ENCODE data around the gene GAS6.
"Not testable (repeated sequence)": the region's sequence is repeated elsewhere in the genome, so short reads cannot be mapped to it uniquely, and the experiment has no call there.

Gene GAS6

DNA sequence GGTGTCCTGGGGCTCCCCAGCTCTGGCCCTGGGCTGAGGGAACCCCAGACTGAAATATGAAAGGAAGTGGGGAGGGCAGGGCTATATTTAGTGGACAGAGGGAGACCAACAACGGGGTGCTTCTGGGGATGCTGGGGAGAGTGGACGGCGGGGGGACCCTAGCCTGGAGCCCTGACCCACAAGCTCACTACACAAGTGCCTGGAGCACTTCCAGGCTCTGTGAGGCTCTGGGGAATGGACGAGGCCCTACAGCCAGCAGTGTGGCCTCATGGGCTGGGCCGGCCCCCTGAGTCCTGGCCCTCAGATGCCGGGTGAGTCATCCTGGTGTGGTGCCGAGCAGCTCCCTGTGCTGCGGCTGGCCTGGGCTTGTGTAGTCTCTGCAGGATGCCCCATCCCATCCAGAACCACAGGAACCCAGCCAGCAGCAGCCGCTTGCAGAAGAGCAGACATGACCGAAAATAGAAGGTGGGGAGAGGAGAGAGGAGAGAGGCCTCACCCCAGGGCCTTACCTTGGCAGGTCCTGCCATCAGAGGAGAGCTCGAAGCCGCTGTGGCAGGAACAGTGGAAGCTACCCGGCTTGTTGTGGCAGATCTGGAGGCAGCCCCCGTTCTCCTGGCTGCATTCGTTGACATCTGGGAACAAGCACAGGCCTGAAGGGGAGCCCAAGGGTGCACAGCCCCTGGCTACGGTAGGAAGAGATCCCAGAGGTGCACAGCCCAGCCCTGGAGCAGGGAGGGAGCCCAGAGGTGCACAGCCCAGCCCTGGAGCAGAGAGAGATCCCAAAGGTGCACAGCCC lies 26.1 kb downstream of the GAS6 start:
- no peak for DNase-seq (ENCODE audit: low read depth in 2 of 2)

DNA sequence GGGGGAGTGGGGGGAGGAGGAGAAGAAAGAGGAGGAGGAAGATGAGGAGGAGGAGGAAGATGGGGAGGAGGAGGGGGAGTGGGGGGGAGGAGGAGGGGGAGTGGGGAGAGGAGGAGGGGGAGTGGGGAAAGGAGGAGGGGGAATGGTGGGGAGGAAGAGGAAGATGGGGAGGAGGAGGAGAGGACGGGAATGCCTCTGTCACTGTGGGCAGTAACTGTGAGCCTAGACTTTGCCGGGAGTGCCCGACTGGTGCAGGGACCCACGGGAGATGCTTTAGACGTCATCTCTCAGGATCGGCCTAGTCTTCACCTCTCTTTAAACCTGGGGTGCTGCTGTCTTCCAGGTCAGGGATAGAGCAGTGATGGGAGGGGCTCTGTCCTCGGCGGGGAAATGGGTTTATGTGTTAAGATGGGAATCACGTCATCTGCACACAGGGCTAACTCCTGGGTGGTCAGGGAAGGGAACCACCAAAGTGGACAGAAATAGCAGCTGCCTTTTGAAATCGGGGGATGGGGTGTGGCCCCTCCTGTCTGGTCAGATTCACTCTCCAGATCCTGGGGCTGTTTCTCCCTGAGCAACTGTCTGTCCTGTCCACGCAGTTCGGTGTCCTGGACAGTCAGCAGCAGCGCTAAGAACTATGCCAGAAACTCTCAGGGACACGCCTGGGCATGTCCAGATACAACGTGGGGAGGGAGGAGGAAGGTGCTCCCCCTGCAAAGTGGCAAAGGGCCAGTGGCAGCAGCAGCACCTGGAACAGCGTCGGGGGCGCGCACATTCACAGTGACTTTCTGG lies 26.9 kb downstream of the GAS6 start:
- DNase-seq (ENCODE audit: low read depth in 2 of 2), result no peak

DNA sequence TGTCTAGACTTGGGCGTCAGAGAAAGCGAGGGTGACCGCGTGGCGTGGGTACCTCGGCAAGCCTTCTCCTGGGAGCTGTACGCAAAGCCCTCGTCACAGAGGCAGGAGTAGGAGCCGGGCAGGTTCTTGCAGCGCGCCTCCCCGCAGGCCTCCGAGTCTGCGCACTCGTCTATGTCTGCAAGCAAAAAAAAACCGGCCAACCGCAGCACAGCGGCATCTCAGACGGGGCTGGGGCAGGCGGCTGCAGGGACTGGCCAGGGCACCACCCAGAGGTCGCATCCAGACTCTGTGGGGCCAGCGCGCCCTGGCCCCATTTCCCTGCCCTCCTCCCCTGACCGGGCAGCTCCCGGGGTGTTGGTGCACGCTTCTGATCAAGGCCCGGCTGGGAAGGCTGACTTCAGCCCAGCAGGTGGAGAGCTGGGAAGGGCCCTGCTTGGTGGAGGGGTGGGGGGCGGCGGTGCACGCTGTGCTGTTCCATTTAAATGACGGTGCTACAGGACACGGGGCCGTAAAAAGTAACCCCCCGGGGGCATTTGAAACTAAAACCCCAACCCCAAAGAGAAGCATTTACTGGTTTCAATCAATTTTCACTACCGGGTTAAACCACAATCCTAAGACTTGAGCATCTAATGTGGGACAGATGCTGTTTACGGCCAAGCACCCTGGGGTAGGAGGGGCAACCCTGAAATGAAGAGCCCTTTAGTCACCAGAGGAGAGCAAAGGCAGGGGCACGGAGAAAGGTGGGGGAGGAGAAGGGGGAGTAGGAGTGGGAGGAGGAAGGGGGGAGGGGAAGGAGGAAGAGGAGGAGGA lies 28.2 kb downstream of the GAS6 start:
- DNase-seq (ENCODE audit: low read depth in 2 of 2), result no peak

DNA sequence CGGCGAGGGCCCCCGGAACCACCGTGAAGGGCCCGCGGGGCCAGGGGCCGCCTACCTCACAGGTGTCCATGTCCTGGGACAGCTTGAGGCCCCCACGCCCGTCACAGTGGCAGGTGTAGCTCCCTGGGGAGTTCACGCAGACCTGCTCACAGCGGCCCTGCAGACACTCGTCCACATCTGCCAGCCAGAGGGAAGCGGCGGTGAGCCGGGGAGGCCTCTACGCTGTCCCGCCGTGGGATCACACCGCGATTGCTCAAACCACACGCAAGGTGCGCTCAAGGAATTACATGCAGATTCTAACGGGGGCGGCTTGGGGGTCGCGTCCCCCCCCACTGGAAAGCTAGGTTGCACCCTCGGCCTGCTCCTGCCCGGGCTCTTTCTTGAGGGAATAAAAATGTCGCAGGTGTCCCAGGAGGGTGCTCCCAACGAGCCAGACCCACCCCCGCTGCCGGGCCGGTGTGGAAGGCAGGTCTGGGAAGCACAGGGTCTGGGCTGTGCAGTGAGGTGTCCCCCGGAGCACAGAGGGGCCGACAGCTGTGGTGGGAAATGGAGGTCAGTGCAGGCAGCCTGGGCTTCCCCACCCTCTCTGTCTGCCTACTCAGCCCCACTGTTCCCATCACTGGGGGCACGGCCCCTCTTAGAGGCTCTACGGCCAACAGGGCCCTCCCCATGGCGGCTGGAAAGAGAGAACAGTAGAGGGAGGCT lies 29.2 kb downstream of the GAS6 start:
- DNase-seq (ENCODE audit: low read depth in 2 of 2), result no peak

DNA sequence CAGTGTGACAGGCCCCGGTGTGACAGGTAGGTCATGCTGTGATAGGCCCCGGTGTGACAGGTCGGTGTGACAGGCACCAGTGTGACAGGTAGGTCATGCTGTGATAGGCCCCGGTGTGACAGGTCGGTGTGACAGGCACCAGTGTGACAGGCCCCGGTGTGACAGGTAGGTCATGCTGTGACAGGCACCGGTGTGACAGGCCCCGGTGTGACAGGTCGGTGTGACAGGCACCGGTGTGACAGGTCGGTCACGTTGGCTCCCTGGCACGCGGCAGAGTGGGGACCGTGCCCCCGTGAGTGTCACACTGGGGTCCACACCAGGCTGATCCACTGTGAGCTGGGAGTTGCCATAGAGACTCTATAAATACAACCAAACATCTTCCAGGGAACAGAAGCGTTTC lies 29.9 kb downstream of the GAS6 start:
- not testable (repeated sequence) for DNase-seq (ENCODE audit: low read depth in 2 of 2)

DNA sequence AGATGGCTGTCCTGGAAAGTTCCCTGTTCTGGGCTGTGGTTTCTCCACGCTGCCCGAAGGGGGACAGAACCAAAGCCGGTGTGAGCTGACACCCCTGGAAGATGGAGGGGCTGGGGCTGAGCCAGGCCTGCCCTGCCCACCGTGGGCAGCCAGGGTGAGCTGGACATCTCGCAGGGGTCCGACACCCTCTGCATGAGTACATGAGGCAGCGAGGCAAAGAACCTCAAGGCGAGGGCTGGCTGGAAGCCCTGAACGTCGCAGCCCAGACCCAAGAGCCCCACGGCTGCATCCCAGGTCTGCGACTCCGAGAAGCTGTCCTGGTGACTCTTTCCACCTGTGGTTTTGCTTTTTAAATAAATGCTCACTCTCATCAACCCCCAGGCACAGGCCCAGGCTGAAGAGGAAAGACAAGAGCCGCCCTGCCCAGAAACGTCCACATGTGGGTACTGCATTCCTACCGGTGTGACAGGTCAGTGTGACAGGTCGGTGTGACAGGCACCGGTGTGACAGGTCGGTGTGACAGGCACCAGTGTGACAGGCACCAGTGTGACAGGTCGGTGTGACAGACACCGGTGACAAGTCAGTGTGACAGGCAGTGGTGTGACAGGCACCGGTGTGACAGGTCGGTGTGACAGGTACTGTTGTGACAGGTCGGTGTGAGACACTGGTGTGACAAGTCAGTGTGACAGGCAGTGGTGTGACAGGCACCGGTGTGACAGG lies 30.6 kb downstream of the GAS6 start:
- no peak for DNase-seq (ENCODE audit: low read depth in 2 of 2)

DNA sequence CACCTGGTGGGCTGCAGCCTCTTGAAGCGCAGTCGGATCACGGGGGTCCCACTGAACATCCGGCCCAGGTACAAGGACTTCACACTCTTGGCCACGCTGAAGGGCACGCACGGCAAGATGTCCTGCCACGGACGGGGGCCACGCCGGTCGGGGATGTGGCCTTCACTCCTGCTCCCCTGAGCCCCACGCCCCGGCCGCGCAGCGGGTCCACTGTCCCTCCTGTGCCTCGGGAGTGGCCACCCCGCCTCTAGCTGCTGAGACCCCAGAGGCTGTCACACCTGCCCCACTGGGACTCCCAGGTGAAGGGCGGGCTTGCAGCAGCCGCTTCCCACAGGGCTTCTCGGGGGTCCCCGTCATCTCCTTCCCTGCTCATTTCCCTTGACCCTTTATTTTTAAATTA lies 31.2 kb downstream of the GAS6 start:
- no peak for DNase-seq (ENCODE audit: low read depth in 2 of 2)

DNA sequence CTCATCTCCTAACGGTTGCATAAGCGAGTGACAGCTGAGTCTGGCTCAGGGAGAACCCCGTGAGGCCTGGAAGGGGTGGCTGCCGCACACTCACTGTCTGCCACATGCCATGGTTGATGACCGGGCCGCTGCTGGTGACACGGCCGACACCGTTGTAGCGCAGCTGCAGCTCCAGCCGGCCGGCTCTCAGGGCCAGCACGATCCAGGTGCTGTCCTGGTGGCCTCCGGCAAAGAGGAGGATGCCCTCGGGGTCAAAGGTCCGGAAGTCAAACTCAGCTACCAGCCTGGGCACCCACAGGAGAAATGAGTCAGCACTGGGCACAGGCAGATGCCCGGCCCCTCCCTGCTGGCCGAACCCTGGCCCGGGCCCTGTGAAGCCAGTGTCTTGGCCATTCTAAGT lies 31.7 kb downstream of the GAS6 start:
- no peak for DNase-seq (ENCODE audit: low read depth in 2 of 2)

DNA sequence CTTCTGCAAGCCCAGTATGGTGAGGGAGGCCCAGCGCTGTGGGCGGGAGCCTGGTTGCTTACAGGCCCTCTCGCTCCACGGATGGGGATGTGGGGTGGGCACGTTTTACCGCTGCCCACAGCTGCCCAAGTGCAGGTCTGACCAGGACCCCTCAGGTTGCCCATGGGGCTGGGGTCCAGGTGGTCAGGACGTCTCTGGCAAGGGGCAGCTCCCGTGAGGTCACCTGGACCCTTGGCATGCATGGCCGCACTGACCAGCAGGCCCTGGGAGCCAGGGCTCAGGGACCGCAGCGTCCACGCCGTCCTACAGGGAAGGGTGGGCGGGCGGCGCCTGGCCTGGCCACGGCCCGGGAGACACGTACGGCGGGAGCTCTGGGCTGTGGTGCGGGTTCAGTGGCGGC lies 32.8 kb downstream of the GAS6 start:
- no peak for DNase-seq (ENCODE audit: low read depth in 2 of 2)

DNA sequence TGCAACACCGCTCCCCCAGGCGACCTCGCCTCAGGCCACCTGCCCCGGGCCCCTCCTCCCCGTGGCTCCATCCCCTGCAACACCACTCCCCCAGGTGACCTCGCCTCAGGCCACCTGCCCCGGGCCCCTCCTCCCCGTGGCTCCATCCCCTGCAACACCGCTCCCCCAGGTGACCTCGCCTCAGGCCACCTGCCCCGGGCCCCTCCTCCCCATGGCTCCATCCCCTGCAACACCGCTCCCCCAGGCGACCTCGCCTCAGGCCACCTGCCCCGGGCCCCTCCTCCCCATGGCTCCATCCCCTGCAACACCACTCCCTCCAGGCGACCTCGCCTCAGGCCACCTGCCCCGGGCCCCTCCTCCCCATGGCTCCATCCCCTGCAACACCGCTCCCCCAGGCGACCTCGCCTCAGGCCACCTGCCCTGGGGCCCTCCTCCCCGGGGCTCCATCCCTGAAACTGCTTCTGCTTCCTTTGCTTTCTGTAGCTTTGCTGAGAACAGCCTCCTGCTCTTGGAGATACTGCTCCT lies 33.4 kb downstream of the GAS6 start:
- DNase-seq (ENCODE audit: low read depth in 2 of 2), result not testable (repeated sequence)

DNA sequence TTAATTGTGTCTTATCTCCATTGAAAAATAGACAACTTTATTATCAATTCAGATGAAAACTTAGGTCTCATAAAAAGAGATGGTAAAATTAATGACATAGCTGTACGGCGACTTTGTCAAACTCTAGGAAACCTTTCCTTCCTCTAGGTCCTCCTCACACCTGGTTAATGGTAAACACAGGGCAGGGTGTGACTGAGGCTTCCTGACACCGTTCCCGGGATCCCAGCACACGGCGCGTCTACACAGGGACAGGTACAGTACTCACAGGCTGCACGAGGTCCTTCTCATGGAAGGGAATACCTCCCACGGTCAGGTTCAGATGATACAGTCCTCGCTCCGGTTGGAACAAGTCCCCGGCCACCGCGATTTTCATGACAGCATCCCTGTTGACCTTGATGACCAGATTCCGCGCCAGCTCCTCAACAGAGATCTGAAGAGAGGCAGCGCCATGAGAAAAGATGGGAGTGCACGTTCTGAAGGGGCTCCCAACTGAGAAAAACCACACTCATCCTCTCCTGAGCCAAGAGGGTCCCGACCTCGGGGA lies 35.5 kb downstream of the GAS6 start:
- DNase-seq (ENCODE audit: low read depth in 2 of 2), result no peak

DNA sequence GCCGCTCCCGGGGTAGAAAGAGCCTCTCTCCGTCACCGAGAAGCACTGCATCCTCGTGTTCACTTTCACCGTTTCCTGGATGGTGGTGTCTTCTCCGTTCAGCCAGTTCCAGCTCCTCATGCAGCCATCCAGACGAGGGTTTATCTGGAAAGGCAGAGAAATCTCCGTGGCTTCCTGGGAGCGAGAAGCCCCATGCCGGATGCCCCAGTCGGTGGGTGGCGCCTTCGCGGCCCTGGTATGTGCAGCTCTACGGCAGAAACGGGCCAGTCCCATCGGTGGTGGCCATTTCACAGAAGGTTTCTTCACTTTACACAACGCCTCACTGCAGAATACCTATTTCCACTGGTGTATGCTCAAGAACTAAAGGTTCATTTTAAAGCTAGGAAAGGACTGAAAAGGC lies 36.9 kb downstream of the GAS6 start:
- no peak for DNase-seq (ENCODE audit: low read depth in 2 of 2)

DNA sequence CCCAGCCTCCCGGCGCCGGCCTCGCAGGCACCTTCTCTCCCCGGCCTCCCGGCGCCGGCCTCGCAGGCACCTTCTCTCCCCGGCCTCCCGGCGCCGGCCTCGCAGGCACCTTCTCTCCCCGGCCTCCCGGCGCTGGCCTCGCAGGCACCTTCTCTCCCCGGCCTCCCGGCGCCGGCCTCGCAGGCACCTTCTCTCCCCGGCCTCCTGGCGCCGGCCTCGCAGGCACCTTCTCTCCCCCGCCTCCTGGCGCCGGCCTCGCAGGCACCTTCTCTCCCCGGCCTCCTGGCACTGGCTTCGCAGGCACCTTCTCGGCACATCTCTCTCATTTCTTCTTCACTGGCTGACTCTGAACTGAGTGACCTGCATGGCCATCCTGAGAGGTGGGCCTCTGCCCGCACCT lies 37.4 kb downstream of the GAS6 start:
- not testable (repeated sequence) for DNase-seq (ENCODE audit: low read depth in 2 of 2)

DNA sequence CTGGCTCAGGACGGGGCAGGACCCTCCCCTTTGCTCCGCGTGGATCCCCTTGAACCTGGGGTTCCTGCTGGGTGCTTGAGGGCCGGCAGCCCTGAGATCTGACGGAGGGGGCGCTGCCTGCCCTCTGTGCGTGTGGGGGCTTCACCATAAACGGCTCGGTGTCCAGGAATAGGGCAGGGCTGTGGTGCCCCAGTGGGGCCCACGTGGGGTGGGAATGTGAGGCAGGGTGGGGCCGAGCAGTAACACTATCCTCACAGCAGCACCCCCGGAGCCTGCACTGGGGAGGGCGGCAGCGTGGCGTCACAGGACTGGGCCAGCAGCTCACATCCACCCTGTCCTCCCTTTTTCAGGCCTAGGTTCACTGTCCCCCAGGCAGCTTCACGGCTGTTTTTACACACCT lies 38.0 kb downstream of the GAS6 start:
- DNase-seq (ENCODE audit: low read depth in 2 of 2), result no peak

DNA sequence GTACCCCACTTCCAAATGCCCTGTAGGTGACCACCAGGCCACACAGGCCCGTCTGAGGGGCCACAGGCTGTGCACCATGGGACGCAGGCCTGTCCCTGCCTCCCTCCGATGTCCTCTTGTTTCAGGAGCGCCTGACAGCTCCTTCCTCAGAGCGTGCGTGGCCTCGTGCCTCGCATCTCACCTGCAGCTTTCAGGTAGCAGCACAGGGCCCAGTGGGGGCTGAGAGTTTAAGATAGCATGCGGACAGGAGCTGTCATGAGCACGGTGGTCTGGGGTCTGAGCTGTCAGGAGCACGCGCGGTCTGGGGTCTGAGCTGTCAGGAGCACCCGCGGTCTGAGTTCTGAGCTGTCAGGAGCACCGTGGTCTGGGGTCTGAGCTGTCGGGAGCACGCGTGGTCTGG lies 40.1 kb downstream of the GAS6 start:
- DNase-seq (ENCODE audit: low read depth in 2 of 2), result no peak

DNA sequence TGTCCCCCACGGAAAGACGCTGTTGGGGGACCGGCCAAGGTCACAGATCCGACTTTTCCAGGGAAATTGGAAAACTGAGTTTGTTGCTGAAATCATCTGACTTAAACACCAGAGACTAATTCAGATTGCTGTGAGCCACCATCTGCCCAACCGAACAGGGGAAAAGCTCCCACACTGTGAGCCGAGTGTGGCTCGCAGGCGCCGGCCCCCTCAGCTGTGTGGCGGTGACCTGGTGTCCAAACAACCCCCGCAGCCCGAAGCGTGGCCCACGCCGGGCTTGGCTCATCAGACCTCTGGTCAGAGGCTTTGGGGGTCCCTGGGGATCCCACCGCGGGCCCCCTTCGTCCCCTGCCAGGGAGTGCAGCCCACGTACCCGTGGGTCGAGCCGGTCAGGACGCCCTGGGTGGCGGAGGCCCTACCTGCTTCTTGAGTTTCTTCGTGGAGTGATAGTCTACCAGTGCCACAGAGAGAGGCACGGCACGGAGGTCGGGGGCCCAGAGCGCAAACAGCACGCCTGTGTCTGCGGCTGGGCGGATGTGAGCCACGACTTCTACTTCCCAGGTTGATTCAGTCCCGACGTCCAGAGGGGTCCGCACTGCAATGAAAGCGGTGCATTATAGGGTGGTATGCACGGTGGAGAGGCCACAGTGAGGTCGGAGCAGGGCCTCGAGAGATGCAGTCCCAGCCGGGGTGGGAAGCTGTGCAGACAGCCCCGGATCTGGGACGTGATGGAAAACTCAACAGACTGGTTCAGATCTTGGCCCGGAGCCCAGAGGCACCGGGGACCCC lies 40.7 kb downstream of the GAS6 start:
- no peak for DNase-seq (ENCODE audit: low read depth in 2 of 2)

DNA sequence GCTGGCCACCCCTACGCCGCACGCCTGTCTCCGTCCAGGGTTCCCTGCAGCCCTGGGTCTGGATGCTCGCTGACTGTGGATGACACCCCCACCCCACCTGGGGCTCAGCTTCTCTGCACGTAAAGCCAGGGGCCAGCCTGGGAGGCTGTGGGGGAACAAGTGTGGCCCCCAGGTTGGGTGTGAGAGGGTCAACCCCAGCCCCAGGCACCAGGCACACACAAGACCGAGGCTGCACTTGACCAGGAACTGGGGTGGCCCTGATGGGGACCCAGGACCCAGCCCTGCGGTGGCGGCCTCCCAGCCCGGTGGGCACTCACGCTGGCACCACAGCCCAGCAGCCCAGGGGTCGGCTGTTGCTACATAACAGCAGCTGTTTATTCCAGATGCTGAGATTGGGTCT lies 41.6 kb downstream of the GAS6 start:
- DNase-seq (ENCODE audit: low read depth in 2 of 2), result no peak

DNA sequence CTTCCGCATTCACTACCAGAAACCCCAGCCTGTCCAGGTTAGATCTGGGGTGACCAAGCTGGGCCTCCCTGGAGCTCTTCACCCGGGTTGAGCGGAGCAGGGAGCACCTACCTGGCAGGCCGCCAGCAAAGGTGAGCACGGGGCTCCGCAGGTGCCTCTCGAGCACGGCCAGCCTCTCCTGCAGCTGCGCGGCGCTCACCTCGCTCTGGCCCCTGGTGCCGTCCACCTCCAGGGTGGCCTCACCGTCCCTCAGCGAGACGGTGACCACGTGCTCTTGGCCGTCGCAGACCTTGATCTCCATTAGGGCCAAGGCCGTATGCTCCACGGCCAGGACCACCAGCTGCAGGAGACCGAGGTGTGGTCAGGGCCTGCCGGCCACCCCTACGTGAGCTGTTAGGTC lies 42.0 kb downstream of the GAS6 start:
- no peak for DNase-seq (ENCODE audit: low read depth in 2 of 2)

DNA sequence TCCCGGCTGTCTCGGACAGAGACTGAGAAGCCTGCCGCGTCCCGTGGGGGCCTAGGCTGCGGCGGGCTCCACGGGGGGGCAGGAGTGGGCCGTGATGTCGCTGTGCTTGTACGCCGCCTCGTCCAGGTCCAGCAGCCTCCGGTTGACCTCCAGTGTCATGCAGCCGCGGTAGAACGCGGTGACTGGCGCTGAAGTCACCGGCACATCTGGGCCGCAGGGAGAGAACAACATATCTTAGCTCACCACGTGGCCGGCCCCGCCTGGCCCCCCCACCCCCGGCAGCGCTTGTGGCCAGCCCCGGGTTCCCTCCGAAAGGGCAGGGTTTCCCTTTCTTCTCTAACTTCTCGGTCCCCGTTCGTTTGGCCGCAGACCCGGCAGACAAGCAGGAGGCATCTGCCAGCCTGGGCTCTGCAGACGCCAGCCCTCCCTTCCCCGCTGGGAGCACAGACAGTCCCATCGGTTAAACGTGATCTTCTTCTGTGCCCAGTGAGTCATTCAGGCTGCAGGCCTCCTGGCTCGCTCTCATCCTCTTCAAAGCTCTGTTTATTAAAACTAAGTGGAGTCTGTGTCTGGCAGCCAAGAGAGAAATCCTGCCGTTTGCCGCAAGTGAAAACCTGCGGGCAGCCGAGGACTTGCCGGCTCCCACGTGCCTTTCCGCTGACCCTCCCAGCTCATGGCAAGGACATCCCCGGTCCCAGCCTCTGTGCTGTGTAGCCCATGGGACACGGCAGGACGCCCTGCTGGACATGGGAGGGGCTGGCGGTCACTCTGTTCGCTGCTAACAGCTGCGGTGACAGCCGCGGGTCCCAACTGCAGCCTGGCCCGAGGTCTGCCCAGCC lies 42.8 kb downstream of the GAS6 start:
- no peak for DNase-seq (ENCODE audit: low read depth in 2 of 2)
